K562 (cell line): ENCODE measurements around the gene EMC1. TPM values are rescaled to one million over a fixed set of nuclear protein-coding genes. Genes with fewer than 3 reads are reported as not detected.
A peak's percentile ranks its signal among the peaks of the same experiment; 100 is the strongest.

Experiments
- ATAC-seq: fragments of 200-7000 bp; cut with Tn5 transposase; 3 replicates; pipeline ENCODE4 v1.9.1; 2020; ENCODE audit warnings: moderate library complexity
- BruUV-seq: library from RNA; stranded (reverse); fragments of 400-500 nt; replicated peaks from 2 replicates; lab custom pipeline; 2021; lab: Mats Ljungman, UMichigan
- CTCF ChIA-PET: fragments of 300-600 bp; formaldehyde crosslinking; extraction: SDS; loops from one replicate; lab custom pipeline; 2021; ENCODE audit warnings: low intra/inter-chr PET ratio; lab: Yijun Ruan, JAX
- POLR2A ChIA-PET: fragments of 300-600, 350-650 bp; sonication (Branson Sonifier 250); formaldehyde crosslinking; extraction: SDS; loops from one replicate; lab custom pipeline; 2021; ENCODE audit warnings: antibody characterized with exemption, inconsistent platforms; lab: Yijun Ruan, JAX
- DNase-seq, 4 experiments: peaks; one replicate each; pipeline versions ENCODE4 v3.0.0 to v3.0.0-alpha.2; 2011 to 2018; ENCODE audit warnings: low spot score in 3 of 4, mixed read lengths in 3 of 4; ENCODE audit errors: extremely low read depth in 1 of 4
- FAIRE-seq: peaks from 2 replicates; lab custom pipeline; 2011; peaks lifted over from hg19 to GRCh38; lab: Jason Lieb, UNC
- H2AFZ ChIP-seq: 2 replicates; pipeline ENCODE4 v1.6.0; 2011; ENCODE audit warnings: low read depth, low read length, control low read depth, inconsistent platforms
- H3K27ac ChIP-seq: fragments of 200-600 bp; 3 replicates; pipeline ENCODE4 v1.8.0; 2011; ENCODE audit warnings: low read depth, mild to moderate bottlenecking, control low read depth, inconsistent platforms, low read length, moderate library complexity, mixed read lengths; ENCODE audit errors: extremely low read depth
- H3K27me3 ChIP-seq, 2 experiments: fragments of 300-600 bp in 1 of 2; 2 replicates in 1 of 2; 3 replicates in 1 of 2; pipeline versions ENCODE4 v1.6.0 to v1.8.0; 2011; ENCODE audit warnings: inconsistent platforms in 2 of 2, low read length in 2 of 2, mild to moderate bottlenecking in 1 of 2, mixed read lengths in 1 of 2, moderate library complexity in 1 of 2; ENCODE audit not compliant: control insufficient read depth in 2 of 2, insufficient read depth in 2 of 2
- H3K36me3 ChIP-seq: fragments of 300-600 bp; 3 replicates; pipeline ENCODE4 v1.8.0; 2011; ENCODE audit warnings: mild to moderate bottlenecking, low read length, inconsistent platforms; ENCODE audit not compliant: control insufficient read depth, insufficient read depth
- H3K4me1 ChIP-seq, 2 experiments: fragments of 200-600 bp in 1 of 2; replicated peaks in 1 of 2; 2 replicates in 1 of 2; 3 replicates in 1 of 2; pipeline versions ENCODE4 v1.5.1 to v1.8.0; 2011; ENCODE audit warnings: inconsistent platforms in 2 of 2, low read length in 2 of 2, mild to moderate bottlenecking in 1 of 2, mixed read lengths in 1 of 2, moderate library complexity in 1 of 2; ENCODE audit not compliant: control insufficient read depth in 2 of 2, insufficient read depth in 2 of 2
- H3K4me2 ChIP-seq: 2 replicates; pipeline ENCODE4 v1.6.1; 2011; ENCODE audit warnings: low read length, control low read depth, inconsistent platforms, mixed read lengths; ENCODE audit not compliant: insufficient read depth
- H3K4me3 ChIP-seq: fragments of 200-600 bp; sonication (generic), shearing (Covaris generic); 2 replicates; pipeline ENCODE4 v1.5.1; 2016; ENCODE audit warnings: control low read depth, inconsistent platforms
- H3K79me2 ChIP-seq: fragments of 200-600 bp; 3 replicates; pipeline ENCODE4 v1.8.0; 2011; ENCODE audit warnings: low read length, inconsistent platforms; ENCODE audit not compliant: control insufficient read depth, insufficient read depth
- H3K9ac ChIP-seq, 2 experiments: 2 replicates each; pipeline versions ENCODE4 v1.6.0 to v1.6.1; 2011; ENCODE audit warnings: low read depth in 2 of 2, low read length in 2 of 2, control low read depth in 1 of 2, inconsistent platforms in 1 of 2, mild to moderate bottlenecking in 1 of 2, mixed read lengths in 1 of 2; ENCODE audit not compliant: insufficient read depth in 1 of 2
- H3K9me1 ChIP-seq: one replicate; pipeline ENCODE4 v1.6.0; 2011; ENCODE audit warnings: inconsistent platforms, mild to moderate bottlenecking, low read length, moderate library complexity; ENCODE audit not compliant: control insufficient read depth, insufficient read depth
- H3K9me3 ChIP-seq: replicated peaks from 2 replicates; pipeline ENCODE4 v1.5.1; 2011; ENCODE audit warnings: low read depth, low read length, inconsistent platforms; ENCODE audit not compliant: control insufficient read depth, insufficient read depth
- H4K20me1 ChIP-seq: replicated peaks from 2 replicates; pipeline ENCODE4 v1.6.1; 2011; ENCODE audit warnings: low read length, inconsistent platforms, mixed read lengths; ENCODE audit not compliant: control insufficient read depth, insufficient read depth
- CTCF ChIP-seq, 3 experiments: IDR thresholded peaks in 2 of 3; conservative IDR thresholded peaks in 1 of 3; 2 replicates each; pipeline ENCODE4 v1.5.1; 2011 to 2012; ENCODE audit warnings: low read length in 3 of 3, mild to moderate bottlenecking in 3 of 3, control low read depth in 2 of 3, improper control_type of control experiment in 1 of 3, inconsistent platforms in 1 of 3, low read depth in 1 of 3, mixed read lengths in 1 of 3, moderate library complexity in 1 of 3; ENCODE audit not compliant: insufficient read depth in 2 of 3
- IFI16 ChIP-seq: fragments of 250-450 bp; sonication (Bioruptor Pico); IDR thresholded peaks from 2 replicates; pipeline ENCODE4 v2.1.2; 2022; ENCODE audit warnings: mild to moderate bottlenecking, inconsistent platforms
- NCOA4 ChIP-seq: fragments of 450-650 bp; IDR thresholded peaks from 2 replicates; pipeline ENCODE4 v1.6.1; 2018; ENCODE audit warnings: mild to moderate bottlenecking; ENCODE audit not compliant: partially characterized antibody
- WGBS: fragments of 100-300 bp; shearing (Covaris generic); methylation state at CpG from one replicate; pipeline ENCODE4 v1.1.6; 2016; ENCODE audit warnings: low coverage, mixed read lengths; ENCODE audit not compliant: insufficient coverage; ENCODE audit errors: missing lambda C conversion rate; 5-methylcytosine and 5-hydroxymethylcytosine counted together
- in situ Hi-C: fragments of 300-500 bp; cut with MboI; formaldehyde crosslinking; loops from 4 replicates; pipeline ENCODE4 v1.15.0; 2018; ENCODE audit warnings: inconsistent platforms, mixed read lengths
- intact Hi-C: fragments of 100-400 bp; cut with micrococcal nuclease; formaldehyde crosslinking; loops from 2 replicates; pipeline ENCODE4 v1.14.2; 2022
- polyA plus RNA-seq, 8 experiments: library from polyadenylated mRNA; depleted of rRNA in 4 of 8; stranded (reverse) in 5 of 8; unstranded in 3 of 8; fragments of >200 nt; fragmentation: Nextera tagmentation in 2 of 8; fragmentation: Illumina TruSeq in 1 of 8; extraction: Ambion mirVana in 2 of 8; extraction: Trizol in 1 of 8; gene quantifications; 2 replicates each; pipeline versions ENCODE4 v1.2.1 to v1.2.3, GENCODE V29; 2011 to 2014; ENCODE audit warnings: inconsistent platforms in 1 of 8, missing spikeins in 1 of 8
- total RNA-seq, 7 experiments: library from RNA; depleted of rRNA in 6 of 7; stranded (reverse); fragments of >200 nt in 6 of 7; fragmentation: Illumina TruSeq in 2 of 7; extraction: Trizol in 2 of 7; gene quantifications; 2 replicates each; pipeline versions ENCODE4 v1.2.1 to v1.2.3, GENCODE V29; 2011 to 2021; ENCODE audit warnings: low replicate concordance in 1 of 7

Gene EMC1
- total and polyA plus RNA-seq, 9 of the 15 experiments (the other 6 are each of a cell fraction or from before 2014, with no cell fraction given): 17.8 to 88.2 (median 37.4) TPM

- H3K4me2 ChIP-seq: no peak overlapping the region
- no peak for FAIRE-seq
- peak; percentile 24; the same call in 2 of the 3 replicates for ATAC-seq
- intact Hi-C loops (no loop called here), in situ Hi-C loops (no loop called here)
- H3K9me1 ChIP-seq: no peaks in the 10 kb centered on the region
- CTCF ChIA-PET: interaction anchor here (0.7 kb wide), 1 partner anchor 380 kb away, joined by 3 read pairs; no protein-coding TSS in a partner anchor
- 47% methylated on average over 11 of the region's 11 CpGs for WGBS
- no peak overlapping the region for H2AFZ ChIP-seq
- no TSS peak for BruUV-seq
- H4K20me1 ChIP-seq: no peaks in the 10 kb centered on the region
- H3K36me3 ChIP-seq: no peaks in the 10 kb centered on the region
- peak overlapping the region in 1 of 2 experiments; percentile 28; a peak in 1 of 4 replicates for H3K9ac ChIP-seq
- no peak for TF ChIP-seq IFI16 (CRISPR knock-in tag)
- TF ChIP-seq NCOA4: no peak
- TF ChIP-seq CTCF (IDR thresholded peaks at IDR 0.05 in 2 of 3, conservative IDR thresholded peaks at IDR 0.05 in 1 of 3; ENCODE audit: insufficient read depth in 2 of 3, low read depth in 1 of 3, low read length in 3 of 3): 0 out of 6 replicates have a peak, but pooled peaks of 1 of the 3 experiments have one; percentile 19
- no peaks in the 10 kb centered on the region for H3K27me3 ChIP-seq
- no peak overlapping the region for H3K27ac ChIP-seq
- no peak overlapping the region for H3K4me3 ChIP-seq
- H3K79me2 ChIP-seq: no peaks in the 10 kb centered on the region
- POLR2A ChIA-PET: interaction anchor here (0.5 to 3.6 kb wide), 4 partner anchors 8 to 1264 kb away, joined by 3 to 19 read pairs (median 3); no protein-coding TSS in a partner anchor
- no peak for DNase-seq
- H3K4me1 ChIP-seq: no peaks in the 10 kb centered on the region
- no peaks in the 10 kb centered on the region for H3K9me3 ChIP-seq
Observed at GRCh38 chr1:19268445-19268844, 17.1 kb upstream of the EMC1 start.
